Measurements from ENCODE around the gene CADM2. TPM values are rescaled to one million over a fixed set of nuclear protein-coding genes. Genes with fewer than 3 reads are reported as not detected.

The CADM2 gene
- total RNA-seq, 1 donor, result 2.2 TPM

- DNase-seq (ENCODE audit: low read depth), result no peak
- no peak overlapping the region for H3K4me3 ChIP-seq (ENCODE audit: low read depth, low read length)
- no peak for TF ChIP-seq CTCF (IDR thresholded peaks at IDR 0.05; ENCODE audit: insufficient read depth, low read length)
Observed at GRCh38 chr3:85780806-85781205, 822.0 kb downstream of the CADM2 start.

- no peak for TF ChIP-seq CTCF (IDR thresholded peaks at IDR 0.05; ENCODE audit: insufficient read depth, low read length)
- DNase-seq (ENCODE audit: low read depth), result no peak
Observed at GRCh38 chr3:85781806-85782205, 823.0 kb downstream of the CADM2 start.

GRCh38 chr3:85783291-85783690 is 824.5 kb downstream of the CADM2 start:
- TF ChIP-seq CTCF (IDR thresholded peaks at IDR 0.05; ENCODE audit: insufficient read depth, low read length), result no peak
- no peak overlapping the region for H3K4me3 ChIP-seq (ENCODE audit: low read depth, low read length)
- no peak for DNase-seq (ENCODE audit: low read depth)

More at GRCh38 chr3:85781806-85782205, 823.0 kb downstream of the CADM2 start:
- no peak overlapping the region for H3K4me3 ChIP-seq (ENCODE audit: low read depth, low read length)

GRCh38 chr3:85785766-85786165 is 827.0 kb downstream of the CADM2 start:
- no peak for TF ChIP-seq CTCF (IDR thresholded peaks at IDR 0.05; ENCODE audit: insufficient read depth, low read length)
- no peak overlapping the region for H3K4me3 ChIP-seq (ENCODE audit: low read depth, low read length)
- DNase-seq (ENCODE audit: low read depth), result no peak

GRCh38 chr3:85790445-85791030 is 831.7 kb downstream of the CADM2 start:
- H3K4me3 ChIP-seq (ENCODE audit: low read depth, low read length), result no peak overlapping the region
- no peak for TF ChIP-seq CTCF (IDR thresholded peaks at IDR 0.05; ENCODE audit: insufficient read depth, low read length)
- no peak for DNase-seq (ENCODE audit: low read depth)

GRCh38 chr3:85796140-85796539 is 837.4 kb downstream of the CADM2 start:
- no peak for DNase-seq (ENCODE audit: low read depth)
- no peak for TF ChIP-seq CTCF (IDR thresholded peaks at IDR 0.05; ENCODE audit: insufficient read depth, low read length)
- H3K4me3 ChIP-seq (ENCODE audit: low read depth, low read length), result no peak overlapping the region

GRCh38 chr3:85800676-85801075 is 841.9 kb downstream of the CADM2 start:
- no peak for DNase-seq (ENCODE audit: low read depth)
- TF ChIP-seq CTCF (IDR thresholded peaks at IDR 0.05; ENCODE audit: insufficient read depth, low read length), result no peak
- H3K4me3 ChIP-seq (ENCODE audit: low read depth, low read length), result no peak overlapping the region
